AG04449 (cell line): ENCODE data around the gene ZNF385B.

Experiments
- CTCF ChIA-PET: fragments of 350-600 bp; formaldehyde crosslinking; extraction: SDS; loops from one replicate; lab custom pipeline; 2021; ENCODE audit warnings: antibody characterized with exemption; lab: Yijun Ruan, JAX
- POLR2A ChIA-PET: fragments of 400-600, 350-600 bp; formaldehyde crosslinking; extraction: SDS; loops from one replicate; lab custom pipeline; 2020; ENCODE audit warnings: antibody characterized with exemption, inconsistent platforms; lab: Yijun Ruan, JAX
- DNase-seq: peaks from one replicate; pipeline ENCODE4 v3.0.0-alpha.2; 2010; ENCODE audit warnings: low read depth, low spot score
- H3K4me3 ChIP-seq: 2 replicates; pipeline ENCODE4 v1.5.1; 2011; ENCODE audit warnings: low read depth, mild to moderate bottlenecking, control low read depth, low read length
- TF ChIP-seq, protein P1 (sequence below): IDR thresholded peaks from one replicate; pipeline ENCODE4 v1.5.1; 2011; ENCODE audit warnings: mild to moderate bottlenecking, moderate library complexity, low read length, control low read depth, inconsistent platforms; ENCODE audit not compliant: insufficient read depth; ENCODE audit errors: missing control alignments

Gene ZNF385B

DNA sequence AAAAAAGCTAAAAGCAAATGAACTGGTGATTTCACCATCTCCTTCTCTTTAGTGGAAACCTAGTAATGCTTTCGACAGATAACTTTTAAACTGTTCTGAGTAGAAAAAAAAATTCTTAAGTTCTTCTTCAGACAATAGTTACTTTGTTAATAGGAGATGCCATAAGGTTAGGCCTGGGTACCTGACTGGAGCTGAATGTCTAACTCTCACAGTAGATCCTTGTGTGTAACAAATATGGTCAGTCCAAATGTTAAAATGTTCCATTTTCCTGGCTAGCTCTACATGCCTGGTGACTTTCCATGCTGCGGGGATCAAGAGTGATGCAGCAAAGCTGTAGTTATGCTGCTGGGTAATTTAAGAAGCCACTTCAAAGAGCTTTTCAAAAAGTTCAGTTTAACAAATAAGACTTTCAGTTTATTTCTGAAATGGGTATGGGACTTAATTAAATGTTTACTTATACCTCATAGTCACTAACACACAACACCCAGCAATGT lies 332.8 kb downstream of the ZNF385B start:
- ChIA-PET CTCF (interaction anchor here (0.9 to 1.7 kb wide), 2 partner anchors 15 to 21 kb away, joined by 3 to 4 read pairs; no protein-coding TSS in a partner anchor), POLR2A (no interaction called here)
- no peak overlapping the region for H3K4me3 ChIP-seq
- TF ChIP-seq, protein P1, sequence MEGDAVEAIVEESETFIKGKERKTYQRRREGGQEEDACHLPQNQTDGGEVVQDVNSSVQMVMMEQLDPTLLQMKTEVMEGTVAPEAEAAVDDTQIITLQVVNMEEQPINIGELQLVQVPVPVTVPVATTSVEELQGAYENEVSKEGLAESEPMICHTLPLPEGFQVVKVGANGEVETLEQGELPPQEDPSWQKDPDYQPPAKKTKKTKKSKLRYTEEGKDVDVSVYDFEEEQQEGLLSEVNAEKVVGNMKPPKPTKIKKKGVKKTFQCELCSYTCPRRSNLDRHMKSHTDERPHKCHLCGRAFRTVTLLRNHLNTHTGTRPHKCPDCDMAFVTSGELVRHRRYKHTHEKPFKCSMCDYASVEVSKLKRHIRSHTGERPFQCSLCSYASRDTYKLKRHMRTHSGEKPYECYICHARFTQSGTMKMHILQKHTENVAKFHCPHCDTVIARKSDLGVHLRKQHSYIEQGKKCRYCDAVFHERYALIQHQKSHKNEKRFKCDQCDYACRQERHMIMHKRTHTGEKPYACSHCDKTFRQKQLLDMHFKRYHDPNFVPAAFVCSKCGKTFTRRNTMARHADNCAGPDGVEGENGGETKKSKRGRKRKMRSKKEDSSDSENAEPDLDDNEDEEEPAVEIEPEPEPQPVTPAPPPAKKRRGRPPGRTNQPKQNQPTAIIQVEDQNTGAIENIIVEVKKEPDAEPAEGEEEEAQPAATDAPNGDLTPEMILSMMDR = no peak
- no peak for DNase-seq

DNA sequence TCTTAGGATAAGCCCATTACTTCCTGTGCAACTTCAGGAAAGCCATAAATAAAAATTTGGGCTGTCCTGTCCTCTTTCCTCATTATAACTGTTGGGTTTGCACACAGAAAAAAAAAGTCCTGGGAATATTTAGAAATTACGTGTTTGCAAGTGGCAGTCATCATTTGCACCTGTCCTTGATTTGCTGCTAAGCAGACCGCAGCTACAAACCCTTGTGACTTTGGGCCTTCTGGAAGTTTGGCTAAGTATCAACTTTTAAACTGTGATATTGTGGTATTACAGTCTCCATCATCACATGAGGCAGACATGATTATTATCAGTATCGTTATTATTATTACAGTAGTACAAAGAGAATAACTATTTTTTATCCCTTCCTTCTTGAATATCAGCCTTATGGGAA lies 336.1 kb downstream of the ZNF385B start:
- ChIA-PET CTCF (no interaction called here), POLR2A (no interaction called here)
- no peak for DNase-seq
- no peak overlapping the region for H3K4me3 ChIP-seq
- TF ChIP-seq, protein P1 = no peak

DNA sequence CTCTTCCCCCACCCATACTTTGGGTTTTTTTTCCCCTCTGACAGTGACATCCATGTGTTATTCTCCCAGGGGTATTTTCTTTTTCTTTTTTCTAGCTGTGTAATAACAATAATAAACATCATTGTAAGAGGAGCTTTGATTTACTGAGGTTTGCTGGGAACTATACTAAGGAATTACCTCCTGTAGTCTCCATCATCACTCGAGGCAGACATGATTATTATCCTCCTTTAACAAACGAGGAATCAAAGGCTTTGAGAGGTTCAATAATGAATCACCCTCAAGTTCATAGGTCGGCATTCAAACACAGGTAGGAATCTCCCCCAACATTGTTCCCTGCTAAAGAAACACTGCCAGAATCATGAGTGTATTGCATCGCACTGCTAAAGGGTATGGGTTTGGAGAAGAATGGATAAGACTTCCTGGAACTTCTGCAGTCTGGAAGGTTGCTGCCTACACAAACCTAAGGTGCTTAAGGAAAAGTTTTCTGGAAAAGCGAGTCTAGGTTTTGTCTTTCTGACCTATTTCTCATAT lies 336.5 kb downstream of the ZNF385B start:
- no peak for DNase-seq
- H3K4me3 ChIP-seq = no peak overlapping the region
- TF ChIP-seq, protein P1 = no peak
- CTCF ChIA-PET = no interaction called here
- POLR2A ChIA-PET = no interaction called here

GRCh38 chr2:179521944-179522343 lies 339.5 kb downstream of the ZNF385B start:
- TF ChIP-seq, protein P1 = no peak
- POLR2A ChIA-PET = no interaction called here
- no peak overlapping the region for H3K4me3 ChIP-seq
- CTCF ChIA-PET = no interaction called here
- DNase-seq = no peak

- H3K4me3 ChIP-seq = no peak overlapping the region
- ChIA-PET POLR2A (no interaction called here), CTCF (no interaction called here)
- TF ChIP-seq, protein P1 = no peak
- DNase-seq = no peak
These were observed 342.6 kb downstream of the ZNF385B start for GRCh38 chr2:179518830-179519229.

DNA sequence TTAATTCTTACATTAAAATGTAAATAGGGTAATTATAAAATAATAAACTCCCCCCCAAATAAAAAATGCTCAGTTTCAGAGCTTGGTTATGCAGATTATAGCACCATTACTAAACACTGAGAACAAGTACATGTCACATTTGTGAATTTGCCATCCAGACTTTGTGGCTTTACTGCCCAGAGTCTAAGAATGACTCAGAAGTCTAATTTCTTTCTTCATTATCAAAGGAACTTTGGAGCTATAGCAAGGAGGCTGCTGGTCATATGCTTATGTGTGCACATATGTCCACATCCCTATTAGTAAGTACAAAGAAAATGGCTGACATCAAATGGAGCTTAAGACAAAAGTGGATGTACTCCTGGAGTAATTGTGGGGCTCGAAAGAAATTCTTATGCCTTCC lies 348.2 kb downstream of the ZNF385B start:
- POLR2A ChIA-PET = no interaction called here
- TF ChIP-seq, protein P1 = no peak
- DNase-seq = no peak
- H3K4me3 ChIP-seq = no peak overlapping the region
- CTCF ChIA-PET = interaction anchor here (1.6 kb wide), 1 partner anchor 16 kb away, joined by 4 read pairs; no protein-coding TSS in a partner anchor
